Activated CD8-positive, alpha-beta memory T cell treated with anti-CD3 and anti-CD28 coated beads, Interleukin-2, amount 10 ng/mL, durations not matched to agents 7 days and 5 days (primary cell): Measurements from ENCODE around the gene ADAMTS17. TPM values are rescaled to one million over a fixed set of nuclear protein-coding genes. Genes with fewer than 3 reads are reported as not detected.

Experiments used
- ATAC-seq: fragments of 150-1000 bp; cut with Tn5 transposase; one replicate; pipeline ENCODE4 v1.10.0; 2021; ENCODE audit warnings: moderate library complexity
- CTCF ChIA-PET: fragments of 350-600 bp; sonication (Branson Sonifier 250); formaldehyde crosslinking; loops from one replicate; lab custom pipeline; 2021; ENCODE audit warnings: antibody characterized with exemption; lab: Charles Lee
- DNase-seq: peaks from one replicate; pipeline ENCODE4 v3.0.0-alpha.2; 2020
- H3K27ac Mint-ChIP-seq: one replicate; pipeline ENCODE4 v1.8.0; 2021; ENCODE audit warnings: mild to moderate bottlenecking, mixed read lengths
- H3K27me3 Mint-ChIP-seq: one replicate; pipeline ENCODE4 v1.8.0; 2021; ENCODE audit warnings: mixed read lengths
- H3K36me3 Mint-ChIP-seq: one replicate; pipeline ENCODE4 v1.8.0; 2021; ENCODE audit warnings: mild to moderate bottlenecking, mixed read lengths
- H3K4me1 Mint-ChIP-seq: one replicate; pipeline ENCODE4 v1.8.0; 2021; ENCODE audit warnings: mixed read lengths
- H3K4me3 Mint-ChIP-seq: one replicate; pipeline ENCODE4 v1.8.0; 2021; ENCODE audit warnings: mild to moderate bottlenecking, moderate library complexity, mixed read lengths
- H3K9me3 Mint-ChIP-seq: one replicate; pipeline ENCODE4 v1.8.0; 2022; ENCODE audit warnings: low read depth, mixed read lengths
- total RNA-seq, 2 experiments: library from RNA; stranded (reverse); gene quantifications; one replicate each; pipeline ENCODE4 v1.2.3, GENCODE V29; 2021

The ADAMTS17 gene
- total RNA-seq, 2 experiments from 2014 or later, result 1.6 to 1.9 TPM

DNA sequence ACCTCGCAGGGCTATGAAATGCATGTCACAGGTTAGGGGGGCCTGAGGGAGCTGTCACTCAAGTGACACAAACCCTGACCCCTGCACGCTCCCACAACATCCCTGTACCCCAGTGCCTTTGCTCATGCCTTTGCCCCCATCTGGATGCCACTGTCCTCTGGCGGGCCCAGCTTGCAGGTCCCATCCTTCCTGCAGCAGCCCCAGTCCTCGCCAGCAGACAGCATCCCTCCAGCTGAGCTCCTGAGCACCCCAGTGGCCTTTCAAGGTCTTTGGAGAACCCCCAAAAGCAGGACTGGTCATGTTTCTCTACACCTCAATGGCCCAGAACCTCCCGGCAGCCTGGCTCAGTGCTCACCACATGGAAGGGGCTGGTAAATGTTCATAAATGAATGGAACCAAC is 170.4 kb downstream of the ADAMTS17 start:
- Mint-ChIP-seq H3K4me1 (peaks cover 21% of the 10 kb centered on the region), H3K36me3 (peaks cover 2% of the 10 kb centered on the region), H3K9me3 (peaks cover 6% of the 10 kb centered on the region), H3K27me3 (peaks cover 9% of the 10 kb centered on the region), H3K4me3 (no peak overlapping the region), H3K27ac (no peak overlapping the region)
- ATAC-seq (no peak), DNase-seq (peak; percentile 26)
- CTCF ChIA-PET, result no interaction called here

GRCh38 chr15:100170291-100171210 is 171.2 kb downstream of the ADAMTS17 start:
- H3K9me3 Mint-ChIP-seq, result peaks cover 3% of the 10 kb centered on the region
- peaks cover 2% of the 10 kb centered on the region for H3K36me3 Mint-ChIP-seq
- DNase-seq, result peak; percentile 62
- H3K4me3 Mint-ChIP-seq, result no peak overlapping the region
- H3K27ac Mint-ChIP-seq, result peak overlapping the region; percentile 73
- CTCF ChIA-PET, result no interaction called here
- ATAC-seq, result peak; percentile 49
- H3K4me1 Mint-ChIP-seq, result peaks cover 21% of the 10 kb centered on the region
- H3K27me3 Mint-ChIP-seq, result peaks cover 9% of the 10 kb centered on the region

DNA sequence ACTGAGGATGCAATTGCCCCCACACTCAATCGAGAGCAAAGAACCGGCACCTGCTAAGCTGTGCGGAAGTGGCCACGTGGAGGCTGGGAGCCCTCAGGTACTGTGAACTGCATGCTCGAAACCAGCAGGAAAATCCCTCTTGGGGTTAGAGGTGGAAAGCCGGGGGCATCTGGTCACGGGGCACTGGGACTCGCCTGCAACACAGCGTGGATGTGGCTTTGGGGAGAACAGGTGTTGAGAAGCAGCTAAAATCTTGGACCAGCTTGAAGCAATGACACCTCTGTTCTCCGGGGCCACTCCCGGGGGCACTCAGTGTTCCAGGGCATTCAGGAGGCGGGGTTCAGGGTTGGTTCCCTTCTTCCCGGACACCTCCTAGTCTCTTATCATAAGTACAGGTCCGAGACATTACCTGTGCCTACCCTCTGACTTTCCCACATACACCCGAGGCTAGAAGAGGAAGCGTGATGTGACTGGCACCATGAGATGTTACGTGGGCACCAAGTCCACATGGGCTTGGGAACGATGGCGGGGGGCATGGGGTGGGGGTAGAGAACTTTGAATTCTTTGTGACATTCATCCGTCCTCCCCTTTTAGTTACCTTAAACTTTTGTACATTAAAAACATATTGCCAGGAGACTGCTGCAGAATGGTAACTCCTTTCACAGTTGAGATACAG is 172.0 kb downstream of the ADAMTS17 start:
- Mint-ChIP-seq H3K36me3 (peaks cover 2% of the 10 kb centered on the region), H3K4me3 (no peak overlapping the region), H3K27ac (peak overlapping the region; percentile 73), H3K27me3 (peaks cover 15% of the 10 kb centered on the region), H3K9me3 (peaks cover 3% of the 10 kb centered on the region), H3K4me1 (peaks cover 21% of the 10 kb centered on the region)
- CTCF ChIA-PET, result no interaction called here
- DNase-seq (no peak), ATAC-seq (no peak)

DNA sequence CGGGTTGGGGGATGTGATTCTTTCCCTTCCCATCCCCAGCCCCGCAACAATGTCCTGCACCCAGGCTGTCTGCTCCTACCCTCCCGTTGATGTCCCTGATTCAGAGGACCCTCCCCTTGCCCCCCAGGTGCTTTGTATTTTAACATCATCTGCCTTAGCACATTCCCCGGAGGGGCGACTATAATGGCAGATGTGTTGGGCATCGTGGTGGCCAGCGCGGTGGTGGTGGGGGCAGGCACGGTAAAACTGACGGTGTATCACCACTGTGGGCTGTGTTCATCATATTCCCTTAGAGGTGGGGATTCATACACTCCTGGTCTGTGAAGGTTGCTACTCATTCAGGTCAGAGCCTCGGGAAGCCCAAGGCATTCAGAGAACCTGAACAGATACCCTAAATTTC is 173.0 kb downstream of the ADAMTS17 start:
- H3K4me3 Mint-ChIP-seq, result no peak overlapping the region
- no peak for DNase-seq
- no peak overlapping the region for H3K27ac Mint-ChIP-seq
- peaks cover 2% of the 10 kb centered on the region for H3K36me3 Mint-ChIP-seq
- H3K4me1 Mint-ChIP-seq, result peaks cover 21% of the 10 kb centered on the region
- CTCF ChIA-PET, result no interaction called here
- peaks cover 15% of the 10 kb centered on the region for H3K27me3 Mint-ChIP-seq
- peaks cover 3% of the 10 kb centered on the region for H3K9me3 Mint-ChIP-seq
- no peak for ATAC-seq

DNA sequence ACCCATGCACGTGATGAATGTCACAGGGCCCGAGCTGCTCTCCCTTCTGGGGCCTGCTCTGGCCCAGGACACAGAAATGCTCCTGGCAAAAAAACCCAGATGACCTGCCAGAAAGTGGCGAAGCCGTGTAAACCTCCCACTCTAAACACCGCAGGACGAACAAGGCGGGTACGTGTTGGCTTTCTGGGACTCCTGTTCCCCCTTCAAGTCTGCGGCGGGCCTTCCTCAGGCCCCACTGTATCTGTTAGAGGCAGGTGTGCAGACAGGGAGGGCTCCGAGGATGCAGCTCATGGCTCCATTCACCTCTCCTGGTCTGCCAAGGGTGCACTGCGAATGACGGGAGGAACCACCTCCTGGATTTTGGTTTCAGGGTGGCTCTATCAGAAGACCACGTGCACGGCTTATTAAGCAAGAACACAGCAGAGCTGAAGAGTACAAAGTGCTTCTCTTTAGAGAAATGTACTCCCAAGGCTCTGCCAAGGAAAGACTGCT is 173.8 kb downstream of the ADAMTS17 start:
- Mint-ChIP-seq H3K27me3 (peaks cover 15% of the 10 kb centered on the region), H3K27ac (no peak overlapping the region), H3K36me3 (peaks cover 2% of the 10 kb centered on the region), H3K4me3 (no peak overlapping the region), H3K9me3 (peaks cover 3% of the 10 kb centered on the region), H3K4me1 (peaks cover 21% of the 10 kb centered on the region)
- no peak for ATAC-seq
- peak; percentile 31 for DNase-seq
- CTCF ChIA-PET, result no interaction called here

DNA sequence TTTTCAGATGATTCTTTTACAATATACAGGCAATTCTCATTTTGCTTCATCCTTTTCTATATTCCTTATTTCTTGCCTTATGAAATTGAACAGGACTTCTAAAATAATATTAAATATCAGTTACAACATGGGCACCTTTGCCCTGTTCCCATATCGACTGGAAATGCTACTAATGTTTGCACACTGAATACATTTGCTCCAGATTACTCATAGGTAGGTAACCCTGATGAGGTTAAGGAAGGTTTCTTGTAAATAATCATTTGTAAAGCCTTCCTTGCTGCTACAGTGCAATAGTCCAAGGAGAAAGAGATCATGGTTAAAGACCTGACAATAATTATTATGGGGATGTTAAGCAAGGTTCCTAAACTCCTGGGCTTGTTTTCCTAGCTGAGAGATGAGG is 175.5 kb downstream of the ADAMTS17 start:
- ATAC-seq (no peak), DNase-seq (no peak)
- Mint-ChIP-seq H3K9me3 (no peaks in the 10 kb centered on the region), H3K4me1 (peaks cover 20% of the 10 kb centered on the region), H3K27ac (no peak overlapping the region), H3K4me3 (no peak overlapping the region), H3K27me3 (peaks cover 15% of the 10 kb centered on the region), H3K36me3 (no peaks in the 10 kb centered on the region)
- CTCF ChIA-PET, result no interaction called here

DNA sequence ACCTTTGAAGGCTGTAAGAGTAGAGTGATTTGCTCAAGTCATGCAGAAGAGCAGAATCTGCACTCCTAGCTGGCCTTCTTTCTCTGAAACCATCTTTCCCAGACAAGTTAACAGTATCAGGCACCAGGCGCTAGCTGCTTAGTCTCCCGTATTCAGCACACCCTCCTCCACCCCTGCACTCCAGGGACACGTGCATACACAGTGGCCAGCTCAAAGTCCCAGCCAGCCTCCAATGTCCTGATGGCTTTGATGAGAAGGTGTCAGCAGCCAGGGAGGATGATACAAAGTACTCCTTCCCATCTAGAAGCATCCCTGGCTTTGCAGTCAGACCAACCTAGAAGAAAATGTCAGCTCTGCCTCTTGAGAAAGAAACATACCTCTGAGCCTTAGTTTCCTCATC is 177.8 kb downstream of the ADAMTS17 start:
- H3K9me3 Mint-ChIP-seq, result no peaks in the 10 kb centered on the region
- CTCF ChIA-PET, result no interaction called here

GRCh38 chr15:100160953-100161352 is 180.8 kb downstream of the ADAMTS17 start:
- H3K36me3 Mint-ChIP-seq, result no peaks in the 10 kb centered on the region
- H3K27me3 Mint-ChIP-seq, result peaks cover 6% of the 10 kb centered on the region
- CTCF ChIA-PET, result no interaction called here
- no peak overlapping the region for H3K27ac Mint-ChIP-seq
- H3K4me3 Mint-ChIP-seq, result no peak overlapping the region
- H3K9me3 Mint-ChIP-seq, result no peaks in the 10 kb centered on the region
- DNase-seq (no peak), ATAC-seq (no peak)
- no peaks in the 10 kb centered on the region for H3K4me1 Mint-ChIP-seq

More for the DNA sequence above, 177.8 kb downstream of the ADAMTS17 start:
- H3K27ac Mint-ChIP-seq, result no peak overlapping the region
- H3K4me1 Mint-ChIP-seq, result no peaks in the 10 kb centered on the region
- H3K4me3 Mint-ChIP-seq, result no peak overlapping the region
- H3K27me3 Mint-ChIP-seq, result peaks cover 15% of the 10 kb centered on the region
- no peaks in the 10 kb centered on the region for H3K36me3 Mint-ChIP-seq
- DNase-seq, result peak; percentile 15
- ATAC-seq, result no peak

DNA sequence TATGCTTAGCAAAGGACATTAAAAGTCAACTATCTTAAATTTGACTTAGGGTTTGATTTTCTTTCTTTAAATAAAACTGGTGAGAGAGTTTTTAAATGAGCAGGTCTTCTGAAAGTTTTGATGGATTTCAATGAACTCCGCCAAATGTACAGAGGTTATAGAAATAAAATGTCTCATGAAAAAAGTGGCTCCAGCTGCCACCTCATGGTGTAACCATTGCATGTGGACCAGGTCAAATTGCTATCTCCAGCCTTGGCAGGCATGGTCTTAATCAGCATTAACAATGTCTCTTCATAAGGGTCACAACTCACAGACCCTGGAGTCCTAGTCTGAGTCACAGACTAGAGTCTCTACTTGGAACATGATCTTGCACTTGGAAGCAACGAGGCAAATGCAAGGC is 182.3 kb downstream of the ADAMTS17 start:
- no peak overlapping the region for H3K27ac Mint-ChIP-seq
- H3K36me3 Mint-ChIP-seq, result no peaks in the 10 kb centered on the region
- ATAC-seq (no peak), DNase-seq (no peak)
- CTCF ChIA-PET, result no interaction called here
- no peaks in the 10 kb centered on the region for H3K4me1 Mint-ChIP-seq
- H3K4me3 Mint-ChIP-seq, result no peak overlapping the region
- H3K27me3 Mint-ChIP-seq, result no peaks in the 10 kb centered on the region
- H3K9me3 Mint-ChIP-seq, result no peaks in the 10 kb centered on the region

GRCh38 chr15:100158356-100158755 is 183.4 kb downstream of the ADAMTS17 start:
- Mint-ChIP-seq H3K4me3 (no peak overlapping the region), H3K27me3 (no peaks in the 10 kb centered on the region), H3K4me1 (no peaks in the 10 kb centered on the region), H3K27ac (no peak overlapping the region), H3K36me3 (no peaks in the 10 kb centered on the region), H3K9me3 (no peaks in the 10 kb centered on the region)
- DNase-seq (no peak), ATAC-seq (no peak)
- CTCF ChIA-PET, result no interaction called here

GRCh38 chr15:100156201-100156600 is 185.6 kb downstream of the ADAMTS17 start:
- H3K36me3 Mint-ChIP-seq, result no peaks in the 10 kb centered on the region
- DNase-seq (no peak), ATAC-seq (no peak)
- H3K27ac Mint-ChIP-seq, result no peak overlapping the region
- CTCF ChIA-PET, result no interaction called here
- no peaks in the 10 kb centered on the region for H3K4me1 Mint-ChIP-seq
- no peaks in the 10 kb centered on the region for H3K9me3 Mint-ChIP-seq
- H3K27me3 Mint-ChIP-seq, result no peaks in the 10 kb centered on the region
- H3K4me3 Mint-ChIP-seq, result no peak overlapping the region

DNA sequence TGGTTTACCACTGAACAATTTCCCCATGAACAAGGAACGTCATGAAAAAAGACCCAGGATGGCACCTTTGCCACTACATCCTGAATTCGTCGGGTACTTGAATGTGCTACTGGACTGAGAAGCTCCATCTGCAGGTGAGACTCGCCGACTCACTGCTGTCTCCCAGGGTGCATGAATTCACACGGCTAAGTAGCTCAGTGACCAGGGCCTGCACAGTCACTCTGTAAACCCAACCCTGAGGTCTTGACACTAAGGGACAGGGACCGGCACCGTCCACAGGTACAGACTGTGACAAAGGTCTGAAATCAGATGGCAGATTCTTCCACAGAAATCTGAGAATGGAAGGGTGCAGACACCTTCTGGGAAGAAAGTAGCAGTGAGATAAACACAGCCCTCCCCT is 187.4 kb downstream of the ADAMTS17 start:
- CTCF ChIA-PET, result interaction anchor here (1.0 kb wide), 1 partner anchor 185 kb away, joined by 3 read pairs; no protein-coding TSS in a partner anchor
- no peaks in the 10 kb centered on the region for H3K27me3 Mint-ChIP-seq
- H3K4me3 Mint-ChIP-seq, result no peak overlapping the region
- no peaks in the 10 kb centered on the region for H3K4me1 Mint-ChIP-seq
- no peak for ATAC-seq
- H3K36me3 Mint-ChIP-seq, result peaks cover 1% of the 10 kb centered on the region
- no peak overlapping the region for H3K27ac Mint-ChIP-seq
- DNase-seq, result no peak
- H3K9me3 Mint-ChIP-seq, result peaks cover 4% of the 10 kb centered on the region

DNA sequence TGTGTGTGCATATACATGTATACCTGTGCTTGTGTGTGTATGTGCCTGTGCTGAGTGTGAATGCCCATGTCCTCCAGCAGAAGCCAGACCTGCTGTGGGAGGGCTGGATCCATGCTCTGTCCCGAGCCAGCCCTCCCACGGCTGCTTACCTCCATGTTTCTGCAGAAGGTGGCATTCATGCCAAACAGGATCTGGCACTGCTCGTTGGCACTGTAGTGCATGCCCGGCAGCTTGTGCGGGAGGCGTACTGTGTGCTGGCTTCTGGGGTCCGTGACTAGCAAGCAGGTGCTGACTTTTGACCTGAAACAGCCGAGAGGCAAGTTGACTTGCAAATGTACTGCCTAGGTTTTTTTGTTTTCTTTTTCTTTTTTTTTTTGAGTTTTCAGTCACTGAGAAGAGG is 189.3 kb downstream of the ADAMTS17 start:
- H3K27me3 Mint-ChIP-seq, result no peaks in the 10 kb centered on the region
- H3K4me1 Mint-ChIP-seq, result no peaks in the 10 kb centered on the region
- H3K36me3 Mint-ChIP-seq, result peaks cover 1% of the 10 kb centered on the region
- peaks cover 10% of the 10 kb centered on the region for H3K9me3 Mint-ChIP-seq
- no peak overlapping the region for H3K4me3 Mint-ChIP-seq
- DNase-seq (no peak), ATAC-seq (no peak)
- CTCF ChIA-PET, result no interaction called here
- H3K27ac Mint-ChIP-seq, result no peak overlapping the region

DNA sequence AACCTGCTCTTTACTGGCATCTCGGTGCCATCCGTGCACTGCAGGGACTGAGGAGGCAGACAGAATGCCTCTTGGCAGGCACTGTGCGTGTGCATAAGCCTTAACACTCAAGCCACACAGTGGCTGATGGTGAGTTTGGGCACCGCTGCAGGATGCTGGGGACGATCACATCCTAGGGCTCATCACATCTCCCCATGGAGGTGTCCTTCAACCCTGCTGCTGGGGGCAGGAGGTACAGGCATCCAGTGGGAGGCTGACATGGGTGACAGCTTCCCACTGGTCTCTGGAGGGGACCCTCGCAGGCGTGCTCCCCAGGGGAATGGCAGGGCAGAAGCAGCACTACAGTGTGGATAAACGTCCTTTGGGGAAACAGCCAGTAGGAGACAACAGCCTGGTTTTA is 190.9 kb downstream of the ADAMTS17 start:
- CTCF ChIA-PET, result no interaction called here
- Mint-ChIP-seq H3K4me1 (no peaks in the 10 kb centered on the region), H3K9me3 (peaks cover 10% of the 10 kb centered on the region), H3K36me3 (peaks cover 1% of the 10 kb centered on the region), H3K27ac (no peak overlapping the region), H3K4me3 (no peak overlapping the region), H3K27me3 (no peaks in the 10 kb centered on the region)
- DNase-seq (no peak), ATAC-seq (no peak)
